NOMO-1 treated with dmso at 0.1 percent for 144 hours (cell line): Measurements from ENCODE around the gene KCNA5.

Experiments
- DNase-seq: peaks from one replicate; lab custom pipeline; 2025; ENCODE audit not compliant: unreplicated experiment; lab: John Stamatoyannopoulos, UW

Gene KCNA5

GRCh38 chr12:5027046-5027821 lies 16.4 kb upstream of the KCNA5 start:
- DNase-seq = no peak

GRCh38 chr12:5030066-5030465 lies 13.6 kb upstream of the KCNA5 start:
- no peak for DNase-seq

GRCh38 chr12:5031242-5031641 lies 12.4 kb upstream of the KCNA5 start:
- DNase-seq = no peak

- no peak for DNase-seq
These were observed 11.7 kb upstream of the KCNA5 start for GRCh38 chr12:5031958-5032357.

GRCh38 chr12:5032821-5033220 lies 10.9 kb upstream of the KCNA5 start:
- no peak for DNase-seq

GRCh38 chr12:5033883-5034282 lies 9.8 kb upstream of the KCNA5 start:
- DNase-seq = no peak

GRCh38 chr12:5034603-5035002 lies 9.1 kb upstream of the KCNA5 start:
- DNase-seq = no peak

GRCh38 chr12:5035618-5036017 lies 8.1 kb upstream of the KCNA5 start:
- DNase-seq = no peak

- no peak for DNase-seq
These were observed 7.6 kb upstream of the KCNA5 start for GRCh38 chr12:5036031-5036430.

GRCh38 chr12:5037795-5038357 lies 5.8 kb upstream of the KCNA5 start:
- DNase-seq = no peak

- DNase-seq = no peak
These were observed 4.8 kb upstream of the KCNA5 start for GRCh38 chr12:5038781-5039311.

GRCh38 chr12:5039815-5040214 lies 3.9 kb upstream of the KCNA5 start:
- no peak for DNase-seq

GRCh38 chr12:5040368-5040767 lies 3.3 kb upstream of the KCNA5 start:
- no peak for DNase-seq

- no peak for DNase-seq
These were observed 979 bp downstream of the KCNA5 start for GRCh38 chr12:5044420-5045295.

GRCh38 chr12:5047094-5047493 lies 3.4 kb downstream of the KCNA5 start:
- DNase-seq = no peak

GRCh38 chr12:5047729-5048128 lies 4.0 kb downstream of the KCNA5 start:
- DNase-seq = no peak

GRCh38 chr12:5050542-5050941 lies 6.9 kb downstream of the KCNA5 start:
- DNase-seq = no peak

GRCh38 chr12:5051334-5051733 lies 7.7 kb downstream of the KCNA5 start:
- DNase-seq = no peak

- peak; percentile 36 for DNase-seq
These were observed 8.2 kb downstream of the KCNA5 start for GRCh38 chr12:5051913-5052312.

- DNase-seq = no peak
These were observed 8.7 kb downstream of the KCNA5 start for GRCh38 chr12:5052348-5052747.

- no peak for DNase-seq
These were observed 15.7 kb downstream of the KCNA5 start for GRCh38 chr12:5059358-5059757.

GRCh38 chr12:5060958-5061357 lies 17.3 kb downstream of the KCNA5 start:
- no peak for DNase-seq
